ELR (cell line): ENCODE data around the gene CAPN14.

ENCODE experiments used
- DNase-seq: peaks from one replicate; pipeline ENCODE4 v3.0.0-alpha.2; 2015; ENCODE audit warnings: low read depth

Gene CAPN14

DNA sequence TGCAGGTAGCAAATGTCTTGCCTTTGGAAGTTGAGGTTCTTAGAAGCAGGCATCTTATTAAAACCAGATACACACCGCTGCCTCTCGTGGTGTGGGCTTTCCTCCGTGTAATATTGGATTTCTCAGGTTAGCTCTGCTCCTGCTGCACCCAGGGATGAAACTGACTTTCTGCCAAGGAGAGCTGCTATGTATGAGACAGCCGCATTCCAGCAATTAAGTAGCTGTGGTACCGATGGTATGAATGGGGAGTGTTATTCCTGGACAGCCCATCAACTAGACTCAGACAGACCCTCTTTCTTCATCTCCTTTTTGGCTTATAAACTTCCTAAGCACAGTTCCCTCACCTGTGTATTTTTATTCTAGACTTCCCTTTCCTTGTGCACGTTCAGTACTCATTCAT, 9.8 kb upstream of the CAPN14 start:
- no peak for DNase-seq

- DNase-seq: no peak
These were observed 9.0 kb upstream of the CAPN14 start for GRCh38 chr2:31226266-31226665.

DNA sequence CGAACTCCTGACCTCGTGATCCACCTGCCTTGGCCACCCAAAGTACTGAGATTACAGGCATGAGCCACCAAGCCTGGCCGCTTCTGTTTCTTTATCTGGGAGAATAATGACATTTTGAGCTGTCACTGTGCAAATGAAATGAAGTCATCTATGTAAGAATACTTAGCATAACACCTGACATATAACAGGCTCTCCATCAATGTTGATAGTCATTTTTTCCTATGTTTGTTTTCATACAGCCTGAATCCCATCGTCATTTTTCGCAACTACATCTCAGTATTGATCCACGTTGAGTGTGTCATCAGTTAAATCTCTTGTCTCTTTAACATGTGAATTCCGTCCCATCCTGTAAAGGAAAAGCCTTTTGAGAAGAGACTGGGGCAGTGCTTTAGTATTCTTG, 6.4 kb upstream of the CAPN14 start:
- no peak for DNase-seq

DNA sequence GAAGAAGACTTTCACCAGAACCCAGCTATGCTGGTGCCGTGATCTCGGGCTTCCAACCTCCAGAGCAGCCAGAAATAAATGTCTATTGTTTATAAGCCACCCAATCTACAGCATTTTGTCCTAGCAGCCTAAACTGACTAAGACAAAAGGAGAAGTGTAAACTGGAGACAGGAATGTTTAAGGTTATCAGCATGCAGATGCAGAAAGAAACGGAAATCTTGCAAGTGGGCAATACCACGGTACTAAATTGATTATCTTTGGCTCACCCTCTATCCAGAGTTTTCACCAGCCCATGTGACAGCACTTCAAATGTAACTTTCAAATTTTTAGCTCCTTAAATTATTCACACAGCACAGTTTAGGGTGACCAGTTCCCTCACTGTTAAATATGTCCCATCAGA, 5.7 kb upstream of the CAPN14 start:
- no peak for DNase-seq

DNA sequence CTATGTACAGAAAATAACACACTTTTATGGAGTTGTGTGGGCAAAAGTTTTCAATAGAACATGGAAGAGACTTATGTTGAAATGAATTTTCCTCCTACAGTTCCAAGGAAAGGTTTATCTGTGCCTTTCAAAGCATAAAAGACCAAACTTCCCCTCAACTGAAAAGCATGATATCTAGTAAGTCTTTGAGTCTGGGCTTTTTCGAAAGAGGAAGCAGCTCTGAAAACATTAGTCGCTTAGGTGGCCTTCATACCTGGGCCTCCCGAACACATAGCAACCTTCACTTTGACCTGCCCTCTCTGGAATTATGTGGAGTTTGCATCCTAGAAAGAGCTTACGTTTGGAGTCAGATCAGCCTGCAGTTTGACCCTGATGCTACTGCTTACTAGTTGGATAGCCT, 4.8 kb upstream of the CAPN14 start:
- DNase-seq: no peak

DNA sequence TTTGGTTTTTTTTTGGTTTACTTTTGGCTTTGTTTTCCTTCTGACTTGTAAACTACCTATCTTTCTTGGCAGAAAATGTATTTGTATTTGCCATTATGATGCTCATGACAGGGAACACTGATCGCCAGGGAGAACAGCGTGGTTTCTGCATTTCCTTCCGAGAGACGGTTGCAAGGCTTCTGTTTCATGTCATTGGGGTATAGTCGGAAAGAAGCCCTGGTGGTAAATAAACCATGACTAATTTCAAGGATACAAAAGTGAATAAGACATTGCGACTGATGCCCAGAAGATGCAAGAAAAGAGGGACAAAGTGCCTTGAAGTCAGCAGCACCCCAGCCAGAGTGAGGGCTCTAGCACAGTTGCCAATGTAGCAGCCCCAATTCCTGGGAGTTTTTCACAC, 4.2 kb upstream of the CAPN14 start:
- DNase-seq: no peak

GRCh38 chr2:31219131-31219969, 2.0 kb upstream of the CAPN14 start:
- DNase-seq: no peak

DNA sequence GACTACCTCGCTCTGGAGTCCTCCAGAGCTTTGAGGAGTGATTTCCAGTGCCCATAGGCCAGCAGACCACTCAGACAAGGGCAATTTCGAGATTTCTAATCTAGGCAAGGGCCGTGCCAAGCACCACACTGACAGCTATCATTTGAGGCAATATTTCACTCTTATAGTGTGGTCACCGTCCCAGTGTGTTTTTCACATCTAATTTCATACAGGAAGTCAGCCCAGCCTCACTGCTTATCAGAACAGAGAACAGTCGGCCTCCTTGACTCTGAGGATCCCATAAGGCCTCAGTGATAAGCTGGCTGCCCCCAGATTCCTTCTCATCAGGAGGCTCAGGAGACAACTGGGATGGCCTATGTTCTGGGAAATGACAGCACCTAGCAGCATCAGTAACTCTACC, 581 bp downstream of the CAPN14 start:
- DNase-seq: no peak

GRCh38 chr2:31214444-31214915, 2.8 kb downstream of the CAPN14 start:
- DNase-seq: no peak

DNA sequence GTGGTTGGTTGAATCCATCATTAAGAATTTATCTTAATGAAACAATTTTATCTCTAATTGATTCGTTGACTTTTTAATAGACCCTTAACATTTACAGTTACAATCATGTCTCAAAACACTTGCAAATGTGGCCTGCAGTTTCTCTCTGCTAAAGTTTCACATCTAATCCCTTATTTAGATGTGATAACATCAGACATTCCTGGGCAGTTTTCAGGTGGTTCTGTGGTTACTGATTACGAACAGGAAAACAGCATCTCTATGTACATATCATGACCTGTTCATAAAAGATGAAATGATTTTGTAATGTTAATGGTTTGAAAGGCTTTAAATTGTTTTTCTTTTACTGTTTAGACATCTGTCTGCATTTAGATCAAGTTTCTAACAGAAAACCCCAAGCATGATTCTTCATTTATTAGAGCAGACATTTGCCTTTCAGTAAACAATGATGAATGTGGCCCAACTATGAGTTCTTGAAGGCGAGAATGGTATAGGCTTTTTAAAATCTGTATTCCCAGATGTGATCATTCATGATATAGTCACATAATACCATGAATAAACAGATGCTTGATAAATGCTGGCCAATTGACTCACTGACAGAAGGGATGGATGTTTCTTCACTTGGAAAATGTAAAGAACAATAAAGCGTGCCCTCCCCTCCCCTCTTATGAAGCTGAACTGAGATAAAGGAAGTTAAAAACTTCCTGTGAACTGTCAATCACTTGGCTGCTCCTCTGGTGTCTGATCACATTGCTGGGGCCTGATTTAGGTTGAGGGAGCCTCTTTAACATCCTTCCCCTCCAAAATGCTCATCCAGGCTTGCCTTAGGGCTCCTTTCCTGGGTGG, 3.5 kb downstream of the CAPN14 start:
- no peak for DNase-seq

GRCh38 chr2:31212659-31213600, 4.4 kb downstream of the CAPN14 start:
- no peak for DNase-seq

- no peak for DNase-seq
These were observed 9.1 kb downstream of the CAPN14 start for GRCh38 chr2:31208240-31208639.

- DNase-seq: no peak
These were observed 9.5 kb downstream of the CAPN14 start for GRCh38 chr2:31207790-31208189.

- DNase-seq: no peak
These were observed 11.7 kb downstream of the CAPN14 start for GRCh38 chr2:31205613-31206012.

GRCh38 chr2:31205186-31205585, 12.1 kb downstream of the CAPN14 start:
- no peak for DNase-seq

GRCh38 chr2:31204783-31205182, 12.5 kb downstream of the CAPN14 start:
- no peak for DNase-seq

GRCh38 chr2:31203916-31204315, 13.4 kb downstream of the CAPN14 start:
- DNase-seq: no peak

GRCh38 chr2:31202833-31203232, 14.5 kb downstream of the CAPN14 start:
- no peak for DNase-seq

DNA sequence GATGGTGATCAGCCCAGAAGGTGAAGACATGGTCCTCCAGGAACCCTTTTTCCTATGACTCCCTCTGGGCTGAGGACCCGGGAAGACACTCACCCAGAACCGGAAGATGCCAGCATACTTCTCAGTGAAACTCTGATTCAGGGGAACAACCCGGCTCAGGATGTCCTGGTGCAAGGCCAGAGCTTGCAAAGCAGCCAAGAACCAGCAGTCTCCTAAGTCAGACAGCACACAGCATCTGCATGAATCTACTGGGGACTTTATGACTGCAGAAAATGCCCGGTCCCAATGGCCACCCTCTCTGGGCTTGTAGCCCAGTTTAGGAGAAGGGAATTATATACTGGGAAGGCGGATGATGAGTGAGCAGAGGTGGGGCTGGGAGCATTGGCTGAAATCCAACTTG, 15.3 kb downstream of the CAPN14 start:
- DNase-seq: no peak

GRCh38 chr2:31200972-31201371, 16.3 kb downstream of the CAPN14 start:
- no peak for DNase-seq

DNA sequence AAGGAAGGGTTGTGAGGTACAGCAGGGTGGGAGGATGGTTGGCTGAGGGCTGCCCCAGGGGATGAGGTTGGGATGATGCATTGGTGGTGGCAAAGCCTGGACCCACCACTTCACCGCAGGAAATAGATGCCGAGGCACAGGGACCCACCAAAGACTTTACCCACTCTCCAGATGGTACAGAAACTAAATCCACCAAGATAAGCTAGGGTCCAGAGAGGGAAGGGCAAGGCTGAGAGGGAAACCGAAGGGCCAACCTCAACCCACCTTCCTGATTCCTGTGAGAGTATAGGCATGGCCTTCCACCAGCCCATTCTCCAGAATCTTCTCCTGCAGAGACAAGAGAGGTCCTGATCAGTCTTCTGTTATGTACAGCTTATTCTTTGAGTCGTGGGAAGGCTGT, 18.1 kb downstream of the CAPN14 start:
- no peak for DNase-seq

DNA sequence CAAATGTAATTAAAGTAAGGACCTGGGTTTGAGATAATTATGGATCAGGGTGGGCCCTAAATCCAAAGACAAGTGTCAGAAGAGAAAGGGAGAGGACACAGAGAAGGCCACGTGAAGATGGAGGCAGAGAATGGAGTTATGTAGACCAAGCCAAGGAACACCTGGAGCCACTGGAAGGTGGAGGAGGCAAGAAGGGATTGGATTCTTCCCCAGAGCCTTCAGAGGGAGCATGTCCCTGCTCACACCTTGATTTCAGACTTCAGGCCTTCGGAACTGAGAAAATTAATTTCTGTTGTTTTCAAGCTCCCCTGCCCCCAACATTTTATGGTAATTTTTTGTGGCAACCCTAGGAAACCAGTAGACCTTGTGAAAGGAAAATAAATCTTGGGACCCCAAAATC, 19.6 kb downstream of the CAPN14 start:
- DNase-seq: no peak
